DOHH2 (cell line): ENCODE results near the gene PEPD.

ENCODE experiments used
- EZH2phosphoT487 ChIP-seq: fragments of 200-600 bp; sonication (generic); IDR thresholded peaks from 2 replicates; pipeline ENCODE4 v1.6.1; 2017; ENCODE audit warnings: borderline replicate concordance, mild to moderate bottlenecking, antibody characterized with exemption, low read length, moderate library complexity, mixed read lengths
- TF ChIP-seq, protein P1 (sequence below): fragments of 200-600 bp; sonication (generic); IDR thresholded peaks from one replicate; pipeline ENCODE4 v1.5.1; 2014; ENCODE audit warnings: antibody characterized with exemption, mild to moderate bottlenecking, low read depth, low read length; ENCODE audit not compliant: poor library complexity, severe bottlenecking

DNA sequence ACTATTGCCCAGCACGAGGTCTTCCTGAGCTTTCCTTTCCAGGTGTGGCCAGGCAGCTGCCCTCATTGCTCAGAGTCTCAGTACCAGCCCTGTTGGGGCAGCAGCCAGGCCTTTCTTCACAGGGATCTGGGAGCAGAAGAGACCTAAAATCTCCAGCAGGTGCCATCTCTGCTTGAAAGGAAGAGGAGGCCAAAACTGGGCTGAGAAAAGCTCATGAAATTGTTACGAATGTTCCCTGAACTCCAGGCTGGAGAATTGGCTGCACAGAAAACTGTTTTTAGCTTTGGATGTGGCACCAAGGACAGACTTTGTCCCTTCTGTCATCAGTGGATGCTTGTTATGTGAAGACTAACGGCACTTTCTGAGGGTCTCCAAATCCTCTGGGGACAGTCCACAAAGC, 8.7 kb upstream of the PEPD start:
- TF ChIP-seq, protein P1, sequence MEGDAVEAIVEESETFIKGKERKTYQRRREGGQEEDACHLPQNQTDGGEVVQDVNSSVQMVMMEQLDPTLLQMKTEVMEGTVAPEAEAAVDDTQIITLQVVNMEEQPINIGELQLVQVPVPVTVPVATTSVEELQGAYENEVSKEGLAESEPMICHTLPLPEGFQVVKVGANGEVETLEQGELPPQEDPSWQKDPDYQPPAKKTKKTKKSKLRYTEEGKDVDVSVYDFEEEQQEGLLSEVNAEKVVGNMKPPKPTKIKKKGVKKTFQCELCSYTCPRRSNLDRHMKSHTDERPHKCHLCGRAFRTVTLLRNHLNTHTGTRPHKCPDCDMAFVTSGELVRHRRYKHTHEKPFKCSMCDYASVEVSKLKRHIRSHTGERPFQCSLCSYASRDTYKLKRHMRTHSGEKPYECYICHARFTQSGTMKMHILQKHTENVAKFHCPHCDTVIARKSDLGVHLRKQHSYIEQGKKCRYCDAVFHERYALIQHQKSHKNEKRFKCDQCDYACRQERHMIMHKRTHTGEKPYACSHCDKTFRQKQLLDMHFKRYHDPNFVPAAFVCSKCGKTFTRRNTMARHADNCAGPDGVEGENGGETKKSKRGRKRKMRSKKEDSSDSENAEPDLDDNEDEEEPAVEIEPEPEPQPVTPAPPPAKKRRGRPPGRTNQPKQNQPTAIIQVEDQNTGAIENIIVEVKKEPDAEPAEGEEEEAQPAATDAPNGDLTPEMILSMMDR, result no peak
- TF ChIP-seq EZH2phosphoT487, result no peak
